Measurements from ENCODE around the gene C2CD3.
"Not testable (repeated sequence)": the region's sequence is repeated elsewhere in the genome, so short reads cannot be mapped to it uniquely, and the experiment has no call there.

The C2CD3 gene

GRCh38 chr11:74001822-74002286 is 168.9 kb downstream of the C2CD3 start:
- DNase-seq = no peak

- DNase-seq = no peak
Measured at GRCh38 chr11:74000307-74001133, 170.3 kb downstream of the C2CD3 start.

DNA sequence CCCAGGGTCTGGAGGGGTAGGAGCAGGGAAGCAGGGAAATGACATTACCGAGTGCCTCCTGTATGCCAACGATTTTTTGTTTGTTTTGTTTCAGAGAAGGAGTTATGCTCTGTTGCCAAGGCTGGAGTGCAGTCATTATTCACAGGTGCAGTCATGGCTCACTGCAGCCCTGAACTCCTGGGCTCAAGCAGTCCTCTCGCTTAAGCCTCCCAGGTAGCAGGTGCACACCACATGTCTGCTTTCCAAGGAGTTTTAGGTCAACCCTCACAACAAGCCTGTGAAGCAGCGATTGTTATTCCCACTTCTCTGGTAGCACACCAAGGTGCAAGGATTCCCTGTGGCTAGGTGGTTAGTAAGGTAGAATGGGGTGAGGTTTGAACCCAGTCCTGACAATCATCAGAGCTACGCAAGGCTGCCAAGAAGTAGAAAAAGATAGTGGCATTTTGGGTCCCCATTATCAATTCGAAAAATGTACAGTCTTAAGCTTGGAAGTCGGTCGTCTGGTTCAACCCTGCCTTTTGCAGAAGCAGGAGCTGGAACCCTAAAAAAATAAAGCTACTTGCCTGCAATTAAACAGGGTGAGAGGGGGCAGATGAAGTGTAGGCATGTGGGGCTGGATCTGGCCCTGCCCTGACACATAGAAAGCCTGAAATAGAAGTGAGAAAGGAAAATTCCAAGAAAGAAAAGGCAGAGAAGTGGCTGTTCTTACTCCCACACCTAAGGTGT is 171.1 kb downstream of the C2CD3 start:
- no peak for DNase-seq

DNA sequence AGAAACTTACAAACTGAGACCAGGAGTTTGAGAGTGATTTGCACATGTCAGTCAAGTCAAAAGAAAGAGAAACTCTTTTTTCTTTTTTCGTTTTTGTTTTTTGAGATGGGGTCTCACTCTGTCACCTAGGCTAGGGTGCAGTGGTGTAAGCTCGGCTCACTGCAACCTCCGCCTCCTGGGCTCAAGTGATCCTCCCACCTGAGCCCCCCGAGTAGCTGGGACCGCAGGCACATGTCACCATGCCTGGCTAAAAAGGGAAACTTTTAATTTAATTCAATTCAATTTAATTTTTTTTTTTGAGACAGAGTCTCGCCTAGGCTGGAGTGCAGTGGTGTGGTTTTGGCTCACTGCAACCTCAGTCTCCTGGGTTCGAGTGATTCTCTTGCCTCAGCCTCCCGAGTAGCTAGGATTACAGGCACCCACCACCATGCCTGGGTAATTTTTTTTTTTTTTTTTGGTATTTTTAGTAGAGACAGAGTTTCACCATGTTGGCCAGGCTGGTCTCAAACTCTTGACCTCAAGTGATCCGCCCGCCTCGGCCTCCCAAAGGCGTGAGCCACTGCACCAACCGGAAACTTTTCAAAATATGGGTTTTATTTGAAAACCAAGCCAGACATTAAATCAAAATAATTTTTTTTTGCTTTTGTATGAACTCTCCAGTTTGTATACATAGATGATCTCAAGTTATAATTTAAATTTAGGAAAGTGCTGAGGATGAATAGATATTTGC is 171.8 kb downstream of the C2CD3 start:
- no peak for DNase-seq

- DNase-seq = no peak
Measured at GRCh38 chr11:73997120-73997770, 173.6 kb downstream of the C2CD3 start.

GRCh38 chr11:73996161-73996747 is 174.5 kb downstream of the C2CD3 start:
- DNase-seq = no peak

GRCh38 chr11:73995731-73996130 is 175.1 kb downstream of the C2CD3 start:
- no peak for DNase-seq

GRCh38 chr11:73995247-73995646 is 175.6 kb downstream of the C2CD3 start:
- DNase-seq = no peak

- no peak for DNase-seq
Measured at GRCh38 chr11:73991471-73992006, 179.3 kb downstream of the C2CD3 start.

DNA sequence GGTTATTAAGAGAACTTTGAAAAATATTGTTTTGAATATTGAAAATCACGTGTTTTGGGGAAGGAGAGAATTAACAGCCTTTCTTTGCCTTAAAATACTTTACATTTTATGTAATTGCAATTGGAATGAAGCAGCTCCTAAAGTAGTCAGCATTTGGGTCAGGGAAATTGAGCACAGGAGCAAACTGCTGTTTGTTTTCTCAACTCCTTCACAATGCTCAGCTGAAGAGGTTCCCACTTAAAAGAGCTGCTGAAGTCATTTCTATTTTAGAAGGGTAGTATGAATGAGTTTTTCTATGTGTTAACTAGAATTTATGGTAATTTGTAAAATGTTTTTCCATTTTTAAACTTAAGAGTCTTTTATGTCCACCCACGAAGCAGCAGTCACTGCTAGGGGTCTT is 180.1 kb downstream of the C2CD3 start:
- no peak for DNase-seq

DNA sequence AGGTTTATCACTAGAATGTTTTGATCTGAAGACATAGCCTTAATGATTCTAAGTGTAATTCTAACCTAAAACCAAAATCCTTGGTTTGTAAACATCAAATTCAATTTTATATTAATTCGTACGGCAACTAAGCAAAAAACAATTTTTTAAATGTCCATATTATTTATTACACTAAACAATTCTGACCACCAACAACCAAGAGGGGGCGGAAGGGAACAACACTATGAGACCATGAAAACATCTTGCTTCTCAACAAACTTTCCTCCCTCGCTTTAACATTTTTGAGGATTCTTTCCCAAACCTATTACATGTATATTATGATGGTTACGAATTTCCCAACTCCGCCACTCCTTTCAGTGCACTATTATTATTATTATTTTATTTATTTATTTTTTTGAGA is 181.6 kb downstream of the C2CD3 start:
- no peak for DNase-seq

DNA sequence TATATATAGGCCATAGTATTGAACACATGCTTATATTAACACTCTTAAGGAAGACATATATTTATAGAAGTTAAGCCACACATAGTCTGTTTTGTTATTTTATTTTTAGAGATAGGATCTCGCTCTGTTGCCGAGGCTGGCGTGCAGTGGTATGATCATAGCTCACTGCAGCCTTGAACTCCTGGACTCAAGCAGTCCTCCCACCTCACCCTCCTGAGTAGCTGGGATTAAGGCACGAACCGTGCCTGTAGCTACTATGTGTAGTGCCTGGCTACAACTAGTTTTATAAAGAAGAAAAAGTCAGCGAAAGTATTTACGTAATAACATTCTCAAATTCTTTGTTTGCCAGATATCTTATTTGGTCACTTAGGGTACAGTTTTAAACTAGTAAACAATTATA is 182.6 kb downstream of the C2CD3 start:
- DNase-seq = no peak

DNA sequence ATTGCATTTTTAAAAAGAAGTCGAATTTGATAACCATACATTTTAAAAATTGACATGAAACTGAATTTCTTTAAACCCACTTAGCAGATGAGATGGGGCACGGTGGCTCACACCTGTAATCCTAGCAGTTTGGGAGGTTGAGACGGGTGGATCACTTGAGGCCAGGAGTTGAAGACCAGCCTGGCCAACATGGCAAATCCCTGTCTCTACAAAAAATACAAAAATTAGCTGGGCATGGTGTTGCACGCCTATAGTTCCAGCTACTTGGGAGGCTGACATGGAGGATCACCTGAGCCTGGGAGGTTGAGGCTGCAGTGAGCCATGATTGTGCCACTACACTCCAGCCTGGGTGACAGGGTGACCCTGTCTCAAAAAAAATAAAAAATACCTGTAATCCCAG is 185.1 kb downstream of the C2CD3 start:
- DNase-seq = not testable (repeated sequence)

GRCh38 chr11:73983741-73984538 is 186.9 kb downstream of the C2CD3 start:
- DNase-seq = no peak

DNA sequence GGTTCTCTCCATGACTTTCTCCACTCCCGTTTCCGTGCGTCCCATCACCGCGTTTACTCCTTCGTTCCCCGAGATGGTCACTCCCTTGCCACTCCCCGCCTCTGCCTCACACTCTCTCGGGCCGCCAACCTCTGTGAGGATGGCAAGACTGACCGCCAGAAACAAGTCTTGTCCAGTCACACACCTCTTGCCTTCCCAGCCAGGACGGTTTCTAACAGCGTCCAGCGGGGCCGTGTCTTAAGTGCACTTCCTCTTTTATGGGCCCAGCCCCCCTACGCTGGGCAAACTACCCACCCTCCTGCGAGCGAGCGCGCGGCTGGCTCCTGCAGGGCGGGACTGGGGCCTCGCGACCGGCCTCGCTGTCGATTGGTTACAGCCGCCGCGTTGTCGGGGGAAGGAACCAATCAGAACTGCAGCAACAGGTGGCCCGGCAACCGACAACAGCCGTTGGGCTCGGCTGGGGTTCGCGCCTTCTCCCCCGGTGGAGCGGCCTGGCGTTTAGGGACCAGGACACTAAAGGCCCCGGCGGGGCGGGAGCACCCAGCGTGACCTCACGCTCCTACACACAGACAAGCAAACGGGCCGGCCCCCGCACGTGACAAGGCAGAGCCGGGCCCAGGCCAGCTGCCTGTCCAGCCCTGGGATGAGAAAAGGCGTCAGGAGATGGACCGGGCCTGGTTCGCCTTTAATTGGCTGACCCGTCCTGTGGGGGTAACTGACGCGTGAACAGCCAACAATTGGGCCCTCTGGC is 187.6 kb downstream of the C2CD3 start:
- DNase-seq = peak; percentile 93

- peak; percentile 39 for DNase-seq
Measured at GRCh38 chr11:73982595-73982989, 188.2 kb downstream of the C2CD3 start, which contains the start of gene UCP2. Gene UCP2, minus strand, starts transcription at chr11:73982843. Its CDS starts 4,465 bp downstream, at chr11:73978378.

DNA sequence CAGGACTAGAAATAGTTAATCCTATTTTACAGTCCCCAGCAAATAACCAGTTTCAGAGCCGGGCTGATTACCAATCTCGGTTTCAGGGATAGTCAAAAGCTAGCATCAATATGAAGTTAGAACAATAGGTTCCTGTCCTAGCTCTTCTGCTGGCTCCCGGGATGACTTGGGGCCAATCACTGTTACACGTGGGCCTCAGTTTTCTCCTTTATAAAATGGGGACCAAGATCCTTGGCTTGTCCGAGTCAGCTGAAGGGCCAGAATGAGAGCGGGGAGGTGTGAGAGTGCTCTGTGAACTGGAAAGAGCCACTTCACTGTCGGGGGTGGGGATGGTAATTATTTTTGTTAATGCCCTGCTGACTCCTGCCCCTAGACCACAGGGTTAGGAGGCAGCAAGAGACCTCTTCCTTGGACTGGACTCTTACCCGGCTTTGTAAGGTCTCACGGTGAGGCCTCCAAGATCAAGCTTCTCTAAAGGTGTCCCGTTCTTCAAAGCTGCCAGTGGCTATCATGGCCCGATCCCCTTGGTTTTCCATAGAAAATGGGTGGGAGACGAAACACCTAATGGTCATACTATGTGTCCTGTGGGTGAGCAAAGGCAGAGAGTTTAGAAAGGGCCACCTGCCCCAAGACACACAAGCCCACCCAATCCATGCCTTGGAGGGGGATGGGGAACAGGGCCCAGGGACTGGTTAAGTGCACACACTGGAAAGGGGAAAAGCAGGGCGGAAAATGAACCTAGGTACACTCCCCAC is 189.6 kb downstream of the C2CD3 start:
- no peak for DNase-seq

DNA sequence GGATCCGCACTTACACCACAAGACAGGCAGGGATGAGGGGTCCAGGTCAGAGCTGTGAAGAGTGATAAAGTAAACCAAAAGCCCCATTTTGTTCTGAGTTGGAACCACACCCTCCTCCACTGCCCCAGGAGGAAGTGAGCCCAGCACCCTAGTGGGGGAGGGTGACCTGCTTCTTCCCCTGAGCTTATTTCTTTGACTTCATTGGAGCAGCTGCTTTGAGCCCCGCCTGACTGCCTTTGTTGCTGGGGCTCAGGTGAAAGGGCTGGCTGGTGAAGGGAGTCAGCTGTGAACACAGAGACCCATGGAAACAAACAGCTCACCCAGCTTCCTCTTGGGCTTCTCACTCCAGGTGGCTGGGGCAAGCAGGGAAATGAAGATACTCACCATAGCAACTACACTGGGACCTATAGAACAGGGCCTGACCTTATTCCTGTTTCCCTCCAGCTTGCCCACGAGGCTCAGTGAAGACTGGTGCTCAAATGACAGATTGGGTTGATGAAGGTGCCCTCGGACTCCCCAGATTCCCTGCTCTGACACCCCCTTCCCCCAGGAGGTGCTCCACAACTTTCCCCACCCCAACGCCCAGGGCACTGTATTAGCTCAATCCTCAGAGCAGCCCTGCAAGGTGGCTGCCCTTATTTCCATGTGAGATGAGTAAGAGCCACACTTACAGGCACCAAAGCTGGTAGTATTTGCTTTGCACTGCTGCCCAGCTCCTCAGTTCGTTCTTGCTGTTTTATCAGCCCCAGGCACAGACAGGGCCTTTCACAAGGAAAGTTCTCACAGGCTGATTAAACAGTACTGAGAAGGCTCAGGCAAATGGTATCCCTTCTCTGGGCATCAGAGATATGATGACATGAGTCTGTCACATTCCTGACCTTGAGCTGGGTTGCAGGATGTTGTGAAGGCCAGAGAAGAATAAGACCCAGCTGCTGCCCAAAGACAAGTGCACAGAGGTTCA is 190.5 kb downstream of the C2CD3 start:
- DNase-seq = no peak

All from NCI-H1436 treated with DMSO at 0.1 percent for 48 hours (cell line).